Cardiac muscle cell (in vitro differentiated cells and primary cell): ENCODE results near the gene CDH23. TPM values are rescaled to one million over a fixed set of nuclear protein-coding genes. Genes with fewer than 3 reads are reported as not detected.

Source experiments
- DNase-seq, 2 donors: peaks; one replicate each; pipeline versions ENCODE4 v3.0.0 to v3.0.0-alpha.2; 2010 to 2017; ENCODE audit warnings: low read depth in 1 of 2, low spot score in 1 of 2
- H3K27ac ChIP-seq: fragments of 200-600 bp; sonication (generic); 2 replicates; pipeline ENCODE4 v1.5.1; 2016
- H3K27me3 ChIP-seq: fragments of 200-600 bp; sonication (generic); 2 replicates; pipeline ENCODE4 v1.6.0; 2016; ENCODE audit warnings: control low read depth
- H3K36me3 ChIP-seq: fragments of 200-600 bp; sonication (generic); 2 replicates; pipeline ENCODE4 v1.5.1; 2016; ENCODE audit warnings: control low read depth
- H3K4me1 ChIP-seq: fragments of 200-600 bp; sonication (generic); 2 replicates; pipeline ENCODE4 v1.8.1; 2017; ENCODE audit warnings: low read depth, mild to moderate bottlenecking, mixed run types
- H3K4me3 ChIP-seq: fragments of 200-600 bp; sonication (generic); 2 replicates; pipeline ENCODE4 v1.5.1; 2016; ENCODE audit warnings: mild to moderate bottlenecking
- H3K9me3 ChIP-seq: fragments of 200-600 bp; sonication (generic); 2 replicates; pipeline ENCODE4 v1.5.1; 2017; ENCODE audit warnings: low read depth, mild to moderate bottlenecking, control low read depth
- CTCF ChIP-seq: IDR thresholded peaks from 2 replicates; pipeline ENCODE4 v1.5.1; 2012; ENCODE audit warnings: low read depth, mild to moderate bottlenecking, low read length
- polyA plus RNA-seq: library from polyadenylated mRNA; unstranded; fragments of >200 nt; fragmentation: Nextera tagmentation; extraction: Ambion mirVana; gene quantifications from 2 replicates; pipeline ENCODE4 v1.2.1, GENCODE V29; 2016
- total RNA-seq: library from RNA; depleted of rRNA; stranded (reverse); fragments of >200 nt; gene quantifications from 2 replicates; pipeline ENCODE4 v1.2.3, GENCODE V29; 2016

The CDH23 gene
- total and polyA plus RNA-seq, 2 experiments from 2014 or later, result 0.05 to 0.51 TPM

GRCh38 chr10:71857934-71858890, 461.5 kb downstream of the CDH23 start:
- no peak for TF ChIP-seq CTCF
- Histone ChIP-seq H3K36me3 (no peaks in the 10 kb centered on the region), H3K4me1 (peaks cover 15% of the 10 kb centered on the region), H3K27me3 (no peaks in the 10 kb centered on the region), H3K4me3 (no peak overlapping the region), H3K27ac (no peak overlapping the region), H3K9me3 (no peaks in the 10 kb centered on the region)
- no peak for DNase-seq

- H3K36me3 ChIP-seq, result no peaks in the 10 kb centered on the region
- TF ChIP-seq CTCF, result no peak
- H3K9me3 ChIP-seq, result no peaks in the 10 kb centered on the region
- DNase-seq, result peak; percentile 84 to 100
- H3K27ac ChIP-seq, result peak overlapping the region; percentile 86
- H3K27me3 ChIP-seq, result no peaks in the 10 kb centered on the region
- H3K4me1 ChIP-seq, result peaks cover 15% of the 10 kb centered on the region
- H3K4me3 ChIP-seq, result no peak overlapping the region
These were observed 463.7 kb downstream of the CDH23 start for GRCh38 chr10:71860243-71861029.

DNA sequence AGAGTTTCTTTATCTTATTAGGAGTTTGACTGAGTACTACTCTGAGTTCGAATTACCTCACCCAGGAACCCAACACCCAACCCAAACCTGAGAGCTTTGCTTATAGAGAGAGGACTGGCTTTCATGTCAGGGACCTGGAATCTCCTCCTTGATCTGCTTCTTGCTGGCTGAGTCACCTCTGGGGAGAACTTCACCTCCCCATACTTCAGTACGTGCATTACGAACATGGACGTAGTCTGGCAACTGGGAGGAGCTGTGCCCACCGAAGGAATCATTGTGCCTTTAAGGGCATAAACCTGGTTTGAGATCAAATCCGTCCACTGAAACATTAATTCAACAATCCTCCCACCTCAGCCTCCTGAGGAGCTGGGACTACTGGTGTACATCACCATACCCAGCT, 466.5 kb downstream of the CDH23 start:
- no peaks in the 10 kb centered on the region for H3K27me3 ChIP-seq
- H3K4me1 ChIP-seq, result peaks cover 15% of the 10 kb centered on the region
- no peak overlapping the region for H3K27ac ChIP-seq
- TF ChIP-seq CTCF, result no peak
- no peak for DNase-seq
- no peaks in the 10 kb centered on the region for H3K36me3 ChIP-seq
- no peaks in the 10 kb centered on the region for H3K9me3 ChIP-seq
- H3K4me3 ChIP-seq, result no peak overlapping the region

- peaks cover 15% of the 10 kb centered on the region for H3K4me1 ChIP-seq
- no peaks in the 10 kb centered on the region for H3K9me3 ChIP-seq
- peak in 1 of 2 donors; percentile 65 for DNase-seq
- no peak overlapping the region for H3K4me3 ChIP-seq
- no peak for TF ChIP-seq CTCF
- H3K27ac ChIP-seq, result no peak overlapping the region
- no peaks in the 10 kb centered on the region for H3K36me3 ChIP-seq
- H3K27me3 ChIP-seq, result no peaks in the 10 kb centered on the region
These were observed 468.2 kb downstream of the CDH23 start for GRCh38 chr10:71864911-71865361.

Other genes starting within 250 kb of the CDH23 start
- 112 and 172 TPM in 2 replicates for gene UNC5B, start 184.3 kb upstream of the CDH23 start, total RNA-seq
- 73.3 and 98.3 TPM in 2 replicates for gene UNC5B, start 184.3 kb upstream of the CDH23 start, polyA plus RNA-seq
- 2.5 and 3.5 TPM in 2 replicates for gene SLC29A3, start 77.7 kb upstream of the CDH23 start, total RNA-seq
- gene SLC29A3, start 77.7 kb upstream of the CDH23 start, polyA plus RNA-seq, result 4.0 and 5.8 TPM in 2 replicates